ENCODE measurements around the gene HOXA13. TPM values are rescaled to one million over a fixed set of nuclear protein-coding genes. Genes with fewer than 3 reads are reported as not detected.

HOXA13 gene
- total and polyA plus RNA-seq, 2 donors (not counting 1 experiment from before 2014, with no cell fraction given) = not detected

- Mint-ChIP-seq H3K4me1 (peaks cover 24% of the 10 kb centered on the region), H3K27me3 (peaks cover 73% of the 10 kb centered on the region), H3K4me3 (no peak overlapping the region), H3K27ac (no peak overlapping the region), H3K9me3 (ENCODE audit: insufficient read depth) (no peaks in the 10 kb centered on the region)
- Histone ChIP-seq H3K79me2 (ENCODE audit: control insufficient read depth, insufficient read depth, low read length) (no peaks in the 10 kb centered on the region), H3K27ac (ENCODE audit: low read length in 2 of 2) (no peak overlapping the region), H3K4me2 (replicated peaks; ENCODE audit: low read depth, low read length, poor library complexity, severe bottlenecking) (no peak overlapping the region), H4K20me1 (ENCODE audit: control insufficient read depth, insufficient read depth, low read length, poor library complexity, severe bottlenecking) (no peaks in the 10 kb centered on the region), H3K4me1 (ENCODE audit: control insufficient read depth in 2 of 2, insufficient read depth in 2 of 2, low read length in 2 of 2) (peaks cover 29 to 58% of the 10 kb centered on the region in 2 donors), H3K9me3 (ENCODE audit: control extremely low read depth in 1 of 3, control insufficient read depth in 2 of 3, insufficient read depth in 1 of 3, low read length in 2 of 3) (peaks cover 0 to 77% (median 5%) of the 10 kb centered on the region in 3 donors), H3K27me3 (replicated peaks in 1 of 4; ENCODE audit: control extremely low read depth in 1 of 4, control insufficient read depth in 3 of 4, insufficient read depth in 4 of 4, low read length in 3 of 4) (peaks cover 0 to 97% (median 73%) of the 10 kb centered on the region in 4 experiments), H3K4me3 (ENCODE audit: control extremely low read depth in 1 of 5, extremely low read depth in 1 of 5, insufficient read depth in 1 of 5, low read depth in 2 of 5, low read length in 4 of 5) (no peak overlapping the region), H2AFZ (ENCODE audit: insufficient read depth, low read depth, low read length, poor library complexity, severe bottlenecking) (no peak overlapping the region), H3K36me3 (replicated peaks in 1 of 2; ENCODE audit: control extremely low read depth in 1 of 2, control insufficient read depth in 1 of 2, extremely low read depth in 1 of 2, insufficient read depth in 2 of 2, low read length in 1 of 2) (no peaks in the 10 kb centered on the region), H3K9ac (ENCODE audit: low read length) (no peak overlapping the region)
- WGBS (ENCODE audit: insufficient coverage) = 22% methylated on average over 9 of the region's 17 CpGs
- intact Hi-C loops (cut with micrococcal nuclease) = loop anchor here (2.0 to 5.0 kb wide), 3 partner anchors 44 to 1389 kb away; partner anchors contain the start of gene HOXA7
- ChIA-PET POLR2A (no interaction called here), CTCF (interaction anchor here (0.9 to 2.7 kb wide), 4 partner anchors 32 to 1390 kb away, joined by 3 to 11 read pairs (median 4); no protein-coding TSS in a partner anchor)
- ATAC-seq (ENCODE audit: low read depth) (no peak), DNase-seq (peak; percentile 22)
- TF ChIP-seq EZH2 (IDR thresholded peaks at IDR 0.05; ENCODE audit: borderline replicate concordance, insufficient read depth, low read depth, low read length, poor library complexity, severe bottlenecking) (no peak), CTCF (IDR thresholded peaks at IDR 0.05) (no peak)
Measured at GRCh38 chr7:27241189-27242056, 41.5 kb upstream of the HOXA13 start.
